ENCODE results near the gene C3orf22.

DNA sequence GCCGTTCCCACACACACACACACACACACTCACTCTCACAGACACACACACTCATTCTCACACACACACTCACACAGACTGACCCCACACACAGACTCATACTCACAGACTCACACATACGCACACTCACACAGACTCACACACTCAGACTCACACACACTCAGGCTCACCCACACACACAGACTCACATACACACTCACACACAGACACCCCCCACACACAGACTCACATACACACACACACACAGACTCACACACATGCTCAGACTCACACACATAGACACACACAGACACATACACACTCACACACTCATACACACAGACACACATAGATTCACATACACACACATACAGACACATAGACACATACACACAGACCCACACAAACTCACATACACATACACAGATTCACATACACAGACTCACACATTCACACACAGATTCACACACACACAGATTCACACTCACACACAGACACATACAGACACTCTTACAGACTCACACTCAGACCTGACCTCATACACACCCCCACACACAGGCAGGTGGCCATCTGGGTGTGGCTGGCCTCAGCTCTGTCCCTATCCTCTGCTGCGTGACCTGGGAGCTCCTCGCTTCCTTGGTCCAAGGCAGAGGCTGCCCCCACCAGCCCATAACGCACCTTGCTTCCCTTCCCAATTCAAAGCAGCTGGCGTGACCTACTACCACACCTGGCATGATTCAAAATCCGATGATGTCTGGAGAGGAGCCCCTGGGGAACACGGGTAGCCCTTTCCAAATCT is 1.9 kb downstream of the C3orf22 start:
- TF ChIP-seq, protein P1, sequence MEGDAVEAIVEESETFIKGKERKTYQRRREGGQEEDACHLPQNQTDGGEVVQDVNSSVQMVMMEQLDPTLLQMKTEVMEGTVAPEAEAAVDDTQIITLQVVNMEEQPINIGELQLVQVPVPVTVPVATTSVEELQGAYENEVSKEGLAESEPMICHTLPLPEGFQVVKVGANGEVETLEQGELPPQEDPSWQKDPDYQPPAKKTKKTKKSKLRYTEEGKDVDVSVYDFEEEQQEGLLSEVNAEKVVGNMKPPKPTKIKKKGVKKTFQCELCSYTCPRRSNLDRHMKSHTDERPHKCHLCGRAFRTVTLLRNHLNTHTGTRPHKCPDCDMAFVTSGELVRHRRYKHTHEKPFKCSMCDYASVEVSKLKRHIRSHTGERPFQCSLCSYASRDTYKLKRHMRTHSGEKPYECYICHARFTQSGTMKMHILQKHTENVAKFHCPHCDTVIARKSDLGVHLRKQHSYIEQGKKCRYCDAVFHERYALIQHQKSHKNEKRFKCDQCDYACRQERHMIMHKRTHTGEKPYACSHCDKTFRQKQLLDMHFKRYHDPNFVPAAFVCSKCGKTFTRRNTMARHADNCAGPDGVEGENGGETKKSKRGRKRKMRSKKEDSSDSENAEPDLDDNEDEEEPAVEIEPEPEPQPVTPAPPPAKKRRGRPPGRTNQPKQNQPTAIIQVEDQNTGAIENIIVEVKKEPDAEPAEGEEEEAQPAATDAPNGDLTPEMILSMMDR (IDR thresholded peaks at IDR 0.05), result no peak
- TF ChIP-seq POLR2A (IDR thresholded peaks at IDR 0.05) (no peak), EP300 (IDR thresholded peaks at IDR 0.05) (no peak), POLR2AphosphoS5 (IDR thresholded peaks at IDR 0.05) (no peak)

Measured in gastroesophageal sphincter (tissue), 3 donors.